ENCODE results near the gene GARNL3.

The GARNL3 gene

GRCh38 chr9:127362829-127363228, 98.3 kb downstream of the GARNL3 start:
- no peak for DNase-seq (ENCODE audit: low read depth, low spot score)
- no peak overlapping the region for H3K4me3 ChIP-seq (ENCODE audit: low read length)
- whole genome bisulfite sequencing (ENCODE audit: insufficient coverage, insufficient read length) = no CpG with 5 or more reads among the region's 7 CpGs
- H3K4me1 ChIP-seq (ENCODE audit: control insufficient read depth, insufficient read depth, low read length) = no peaks in the 10 kb centered on the region
- H3K9me3 ChIP-seq (ENCODE audit: control insufficient read depth, insufficient read depth, low read length) = no peaks in the 10 kb centered on the region
- no peaks in the 10 kb centered on the region for H3K27me3 ChIP-seq (ENCODE audit: control insufficient read depth, insufficient read depth, low read length)
- H3K27ac ChIP-seq (ENCODE audit: low read length) = no peak overlapping the region
- 0 out of 2 replicates have a peak, but pooled peaks cover 2% of the 10 kb centered on the region for H3K36me3 ChIP-seq (ENCODE audit: control insufficient read depth, insufficient read depth, low read length)

- Histone ChIP-seq H3K4me3 (ENCODE audit: low read length) (no peak overlapping the region), H3K27ac (ENCODE audit: low read length) (no peak overlapping the region), H3K27me3 (ENCODE audit: control insufficient read depth, insufficient read depth, low read length) (no peaks in the 10 kb centered on the region), H3K4me1 (ENCODE audit: control insufficient read depth, insufficient read depth, low read length) (0 out of 2 replicates have a peak, but pooled peaks cover 1% of the 10 kb centered on the region), H3K9me3 (ENCODE audit: control insufficient read depth, insufficient read depth, low read length) (no peaks in the 10 kb centered on the region), H3K36me3 (ENCODE audit: control insufficient read depth, insufficient read depth, low read length) (0 out of 2 replicates have a peak, but pooled peaks cover 2% of the 10 kb centered on the region)
- DNase-seq (ENCODE audit: low read depth, low spot score) = no peak
- WGBS (ENCODE audit: insufficient coverage, insufficient read length) = no CpG with 5 or more reads among the region's 10 CpGs
These were observed 100.9 kb downstream of the GARNL3 start for GRCh38 chr9:127365461-127365860.

- H3K27me3 ChIP-seq (ENCODE audit: control insufficient read depth, insufficient read depth, low read length) = no peaks in the 10 kb centered on the region
- 0 out of 2 replicates have a peak, but pooled peaks cover 2% of the 10 kb centered on the region for H3K36me3 ChIP-seq (ENCODE audit: control insufficient read depth, insufficient read depth, low read length)
- H3K27ac ChIP-seq (ENCODE audit: low read length) = no peak overlapping the region
- H3K9me3 ChIP-seq (ENCODE audit: control insufficient read depth, insufficient read depth, low read length) = no peaks in the 10 kb centered on the region
- H3K4me1 ChIP-seq (ENCODE audit: control insufficient read depth, insufficient read depth, low read length) = 0 out of 2 replicates have a peak, but pooled peaks cover 1% of the 10 kb centered on the region
- DNase-seq (ENCODE audit: low read depth, low spot score) = no peak
- 100% methylated on average over 1 of the region's 7 CpGs for WGBS (ENCODE audit: insufficient coverage, insufficient read length)
- no peak overlapping the region for H3K4me3 ChIP-seq (ENCODE audit: low read length)
These were observed 102.0 kb downstream of the GARNL3 start for GRCh38 chr9:127366594-127366993.

GRCh38 chr9:127368852-127369402, 104.4 kb downstream of the GARNL3 start:
- no peak overlapping the region for H3K27ac ChIP-seq (ENCODE audit: low read length)
- DNase-seq (ENCODE audit: low read depth, low spot score) = no peak
- no peaks in the 10 kb centered on the region for H3K27me3 ChIP-seq (ENCODE audit: control insufficient read depth, insufficient read depth, low read length)
- H3K36me3 ChIP-seq (ENCODE audit: control insufficient read depth, insufficient read depth, low read length) = 0 out of 2 replicates have a peak, but pooled peaks cover 2% of the 10 kb centered on the region
- 0 out of 2 replicates have a peak, but pooled peaks cover 1% of the 10 kb centered on the region for H3K4me1 ChIP-seq (ENCODE audit: control insufficient read depth, insufficient read depth, low read length)
- WGBS (ENCODE audit: insufficient coverage, insufficient read length) = no CpG with 5 or more reads among the region's 6 CpGs
- no peaks in the 10 kb centered on the region for H3K9me3 ChIP-seq (ENCODE audit: control insufficient read depth, insufficient read depth, low read length)
- H3K4me3 ChIP-seq (ENCODE audit: low read length) = no peak overlapping the region

- WGBS (ENCODE audit: insufficient coverage, insufficient read length) = no CpG with 5 or more reads among the region's 8 CpGs
- DNase-seq (ENCODE audit: low read depth, low spot score) = no peak
- H3K9me3 ChIP-seq (ENCODE audit: control insufficient read depth, insufficient read depth, low read length) = no peaks in the 10 kb centered on the region
- H3K4me3 ChIP-seq (ENCODE audit: low read length) = no peak overlapping the region
- 0 out of 2 replicates have a peak, but pooled peaks cover 2% of the 10 kb centered on the region for H3K36me3 ChIP-seq (ENCODE audit: control insufficient read depth, insufficient read depth, low read length)
- H3K27me3 ChIP-seq (ENCODE audit: control insufficient read depth, insufficient read depth, low read length) = no peaks in the 10 kb centered on the region
- H3K4me1 ChIP-seq (ENCODE audit: control insufficient read depth, insufficient read depth, low read length) = 0 out of 2 replicates have a peak, but pooled peaks cover 1% of the 10 kb centered on the region
- H3K27ac ChIP-seq (ENCODE audit: low read length) = no peak overlapping the region
These were observed 104.9 kb downstream of the GARNL3 start for GRCh38 chr9:127369428-127369827.

- no peak for DNase-seq (ENCODE audit: low read depth, low spot score)
- WGBS (ENCODE audit: insufficient coverage, insufficient read length) = no CpG with 5 or more reads among the region's 7 CpGs
- Histone ChIP-seq H3K27ac (ENCODE audit: low read length) (no peak overlapping the region), H3K36me3 (ENCODE audit: control insufficient read depth, insufficient read depth, low read length) (0 out of 2 replicates have a peak, but pooled peaks cover 2% of the 10 kb centered on the region), H3K27me3 (ENCODE audit: control insufficient read depth, insufficient read depth, low read length) (no peaks in the 10 kb centered on the region), H3K4me1 (ENCODE audit: control insufficient read depth, insufficient read depth, low read length) (0 out of 2 replicates have a peak, but pooled peaks cover 1% of the 10 kb centered on the region), H3K9me3 (ENCODE audit: control insufficient read depth, insufficient read depth, low read length) (no peaks in the 10 kb centered on the region), H3K4me3 (ENCODE audit: low read length) (no peak overlapping the region)
These were observed 105.6 kb downstream of the GARNL3 start for GRCh38 chr9:127370147-127370579.

- H3K4me3 ChIP-seq (ENCODE audit: low read length) = no peak overlapping the region
- no CpG with 5 or more reads among the region's 13 CpGs for WGBS (ENCODE audit: insufficient coverage, insufficient read length)
- H3K4me1 ChIP-seq (ENCODE audit: control insufficient read depth, insufficient read depth, low read length) = 0 out of 2 replicates have a peak, but pooled peaks cover 1% of the 10 kb centered on the region
- H3K36me3 ChIP-seq (ENCODE audit: control insufficient read depth, insufficient read depth, low read length) = no peaks in the 10 kb centered on the region
- no peak overlapping the region for H3K27ac ChIP-seq (ENCODE audit: low read length)
- no peaks in the 10 kb centered on the region for H3K27me3 ChIP-seq (ENCODE audit: control insufficient read depth, insufficient read depth, low read length)
- H3K9me3 ChIP-seq (ENCODE audit: control insufficient read depth, insufficient read depth, low read length) = no peaks in the 10 kb centered on the region
- no peak for DNase-seq (ENCODE audit: low read depth, low spot score)
These were observed 106.4 kb downstream of the GARNL3 start for GRCh38 chr9:127370672-127371648.

GRCh38 chr9:127380479-127380878, 115.9 kb downstream of the GARNL3 start:
- no peaks in the 10 kb centered on the region for H3K4me1 ChIP-seq (ENCODE audit: control insufficient read depth, insufficient read depth, low read length)
- H3K9me3 ChIP-seq (ENCODE audit: control insufficient read depth, insufficient read depth, low read length) = no peaks in the 10 kb centered on the region
- no peak overlapping the region for H3K27ac ChIP-seq (ENCODE audit: low read length)
- no peaks in the 10 kb centered on the region for H3K27me3 ChIP-seq (ENCODE audit: control insufficient read depth, insufficient read depth, low read length)
- WGBS (ENCODE audit: insufficient coverage, insufficient read length) = no CpG with 5 or more reads among the region's 3 CpGs
- H3K4me3 ChIP-seq (ENCODE audit: low read length) = no peak overlapping the region
- DNase-seq (ENCODE audit: low read depth, low spot score) = no peak
- H3K36me3 ChIP-seq (ENCODE audit: control insufficient read depth, insufficient read depth, low read length) = no peaks in the 10 kb centered on the region

GRCh38 chr9:127382541-127382940, 118.0 kb downstream of the GARNL3 start:
- H3K27ac ChIP-seq (ENCODE audit: low read length) = no peak overlapping the region
- DNase-seq (ENCODE audit: low read depth, low spot score) = no peak
- H3K27me3 ChIP-seq (ENCODE audit: control insufficient read depth, insufficient read depth, low read length) = no peaks in the 10 kb centered on the region
- no peak overlapping the region for H3K4me3 ChIP-seq (ENCODE audit: low read length)
- no peaks in the 10 kb centered on the region for H3K4me1 ChIP-seq (ENCODE audit: control insufficient read depth, insufficient read depth, low read length)
- no peaks in the 10 kb centered on the region for H3K9me3 ChIP-seq (ENCODE audit: control insufficient read depth, insufficient read depth, low read length)
- no peaks in the 10 kb centered on the region for H3K36me3 ChIP-seq (ENCODE audit: control insufficient read depth, insufficient read depth, low read length)
- WGBS (ENCODE audit: insufficient coverage, insufficient read length) = no CpG with 5 or more reads among the region's 2 CpGs

GRCh38 chr9:127384016-127384730, 119.6 kb downstream of the GARNL3 start:
- Histone ChIP-seq H3K4me3 (ENCODE audit: low read length) (no peak overlapping the region), H3K27me3 (ENCODE audit: control insufficient read depth, insufficient read depth, low read length) (no peaks in the 10 kb centered on the region), H3K9me3 (ENCODE audit: control insufficient read depth, insufficient read depth, low read length) (no peaks in the 10 kb centered on the region), H3K27ac (ENCODE audit: low read length) (no peak overlapping the region), H3K36me3 (ENCODE audit: control insufficient read depth, insufficient read depth, low read length) (no peaks in the 10 kb centered on the region), H3K4me1 (ENCODE audit: control insufficient read depth, insufficient read depth, low read length) (no peaks in the 10 kb centered on the region)
- no CpG with 5 or more reads among the region's 11 CpGs for WGBS (ENCODE audit: insufficient coverage, insufficient read length)
- no peak for DNase-seq (ENCODE audit: low read depth, low spot score)
